HepG2 (cell line): ENCODE measurements around the gene CCDC30. TPM values are rescaled to one million over a fixed set of nuclear protein-coding genes. Genes with fewer than 3 reads are reported as not detected.

Experiments
- ATAC-seq: fragments of 200-7000 bp; cut with Tn5 transposase; 3 replicates; pipeline ENCODE4 v1.9.1; 2020; ENCODE audit warnings: mild to moderate bottlenecking, moderate library complexity
- BruUV-seq: library from RNA; stranded (reverse); fragments of 400-500 nt; replicated peaks from 2 replicates; lab custom pipeline; 2021; lab: Mats Ljungman, UMichigan
- CTCF ChIA-PET: fragments of 300-600 bp; formaldehyde crosslinking; extraction: SDS; loops from one replicate; lab custom pipeline; 2021; ENCODE audit warnings: low total read pairs, inconsistent platforms, low intra/inter-chr PET ratio; lab: Yijun Ruan, JAX
- POLR2A ChIA-PET: fragments of 350-600 bp; sonication (Branson Sonifier 250); formaldehyde crosslinking; loops from one replicate; lab custom pipeline; 2020; ENCODE audit warnings: antibody characterized with exemption, inconsistent platforms; lab: Yijun Ruan, JAX
- DNase-seq: peaks from one replicate; pipeline ENCODE4 v3.0.0-alpha.2; 2015; ENCODE audit warnings: low spot score
- FAIRE-seq: peaks from 3 replicates; lab custom pipeline; 2011; peaks lifted over from hg19 to GRCh38; lab: Jason Lieb, UNC
- H2AFZ ChIP-seq: one replicate; pipeline ENCODE4 v1.6.1; 2011; ENCODE audit warnings: low read length, inconsistent platforms
- H3K27ac ChIP-seq: fragments of 300-600 bp; 3 replicates; pipeline ENCODE4 v1.8.0; 2011; ENCODE audit warnings: mixed run types, mild to moderate bottlenecking, mixed read lengths, low read length, inconsistent platforms; ENCODE audit not compliant: insufficient read depth; ENCODE audit errors: extremely low read length
- H3K27me3 ChIP-seq, 2 experiments: fragments of 200-600 bp in 1 of 2; 2 replicates in 1 of 2; 3 replicates in 1 of 2; pipeline versions ENCODE4 v1.6.0 to v1.8.0; 2011; ENCODE audit warnings: low read length in 2 of 2, mild to moderate bottlenecking in 2 of 2, moderate library complexity in 2 of 2, inconsistent platforms in 1 of 2; ENCODE audit not compliant: insufficient read depth in 2 of 2, control insufficient read depth in 1 of 2
- H3K36me3 ChIP-seq, 2 experiments: fragments of 200-600 bp in 1 of 2; replicated peaks in 1 of 2; 2 replicates in 1 of 2; 3 replicates in 1 of 2; pipeline versions ENCODE4 v1.5.1 to v1.8.0; 2011; ENCODE audit warnings: low read length in 2 of 2, inconsistent platforms in 1 of 2; ENCODE audit not compliant: insufficient read depth in 2 of 2, control insufficient read depth in 1 of 2
- H3K4me1 ChIP-seq: 2 replicates; pipeline ENCODE4 v1.5.1; 2012; ENCODE audit warnings: low read length, inconsistent platforms; ENCODE audit not compliant: insufficient read depth
- H3K4me2 ChIP-seq: 2 replicates; pipeline ENCODE4 v1.6.0; 2011; ENCODE audit warnings: low read depth, low read length, inconsistent platforms
- H3K4me3 ChIP-seq, 3 experiments: fragments of 200-600 bp in 1 of 3; sonication (generic), shearing (Covaris generic) in 1 of 3; replicated peaks in 1 of 3; 2 replicates each; pipeline ENCODE4 v1.5.1; 2011 to 2016; ENCODE audit warnings: low read length in 3 of 3, inconsistent platforms in 2 of 3, low read depth in 2 of 3, mild to moderate bottlenecking in 2 of 3, control low read depth in 1 of 3, mixed read lengths in 1 of 3; ENCODE audit not compliant: insufficient read depth in 1 of 3
- H3K79me2 ChIP-seq: one replicate; pipeline ENCODE4 v1.6.1; 2011; ENCODE audit warnings: low read length, inconsistent platforms; ENCODE audit not compliant: insufficient read depth
- H3K9ac ChIP-seq: 2 replicates; pipeline ENCODE4 v1.6.0; 2011; ENCODE audit warnings: mild to moderate bottlenecking, low read depth, low read length, inconsistent platforms; ENCODE audit not compliant: insufficient read depth
- H3K9me3 ChIP-seq: 2 replicates; pipeline ENCODE4 v1.5.1; 2012; ENCODE audit warnings: mild to moderate bottlenecking, low read length
- H4K20me1 ChIP-seq: 2 replicates; pipeline ENCODE4 v1.6.0; 2011; ENCODE audit warnings: inconsistent platforms, mild to moderate bottlenecking, low read length, moderate library complexity; ENCODE audit not compliant: insufficient read depth
- DMTF1 ChIP-seq: sonication (generic); formaldehyde crosslinking; IDR thresholded peaks from 2 replicates; pipeline ENCODE4 v1.4.0; 2020; ENCODE audit warnings: mild to moderate bottlenecking, missing genetic modification reagents
- FOSL2 ChIP-seq: sonication (generic); formaldehyde crosslinking; IDR thresholded peaks from 2 replicates; pipeline ENCODE4 v1.4.0; 2020; ENCODE audit warnings: missing genetic modification reagents
- HOXA5 ChIP-seq: sonication (generic); formaldehyde crosslinking; IDR thresholded peaks from 2 replicates; pipeline ENCODE4 v1.4.0; 2020; ENCODE audit warnings: missing genetic modification reagents
- ISX ChIP-seq: sonication (generic); formaldehyde crosslinking; conservative IDR thresholded peaks from 2 replicates; pipeline ENCODE4 v1.5.0; 2020; ENCODE audit warnings: missing genetic modification reagents
- ZNF20 ChIP-seq: sonication (generic); formaldehyde crosslinking; IDR thresholded peaks from 2 replicates; pipeline ENCODE4 v1.4.0; 2020; ENCODE audit warnings: mild to moderate bottlenecking, moderate library complexity, missing genetic modification reagents
- ZNF383 ChIP-seq: sonication (generic); formaldehyde crosslinking; IDR thresholded peaks from 2 replicates; pipeline ENCODE4 v1.4.0; 2020; ENCODE audit warnings: missing genetic modification reagents, mild to moderate bottlenecking, borderline replicate concordance
- ZNF432 ChIP-seq: sonication (generic); formaldehyde crosslinking; IDR thresholded peaks from 2 replicates; pipeline ENCODE4 v1.5.0; 2020; ENCODE audit warnings: missing genetic modification reagents, mild to moderate bottlenecking, borderline replicate concordance
- ZNF790 ChIP-seq: sonication (generic); formaldehyde crosslinking; IDR thresholded peaks from 2 replicates; pipeline ENCODE4 v1.8.0; 2022; ENCODE audit warnings: missing genetic modification reagents, mild to moderate bottlenecking, borderline replicate concordance
- WGBS: methylation state at CpG from one replicate; pipeline ENCODE4 v1.1.6; 2017; ENCODE audit warnings: low lambda C conversion rate; 5-methylcytosine and 5-hydroxymethylcytosine counted together
- in situ Hi-C: cut with HindIII; loops from 2 replicates; pipeline ENCODE4 v1.10.0; 2017; ENCODE audit warnings: low pct_unique_long_range_greater_than_20kb; ENCODE audit not compliant: extremely low pct_ligation_motif_present
- intact Hi-C: fragments of 100-400 bp; cut with micrococcal nuclease; formaldehyde crosslinking; loops from one replicate; pipeline ENCODE4 v1.10.0; 2022; ENCODE audit not compliant: unreplicated experiment
- polyA plus RNA-seq, 8 experiments: library from polyadenylated mRNA; depleted of rRNA in 3 of 8; stranded (reverse) in 7 of 8; unstranded in 1 of 8; fragments of >200 nt; fragmentation: Illumina TruSeq in 4 of 8; extraction: Trizol in 4 of 8; gene quantifications; 2 replicates each; pipeline versions ENCODE4 v1.2.1 to v1.2.3, GENCODE V29; 2011 to 2016; ENCODE audit warnings: low read depth in 4 of 8, missing spikeins in 1 of 8, mixed read lengths in 1 of 8; ENCODE audit not compliant: insufficient read depth in 1 of 8
- total RNA-seq, 5 experiments: library from RNA; depleted of rRNA; stranded (reverse); fragments of >200 nt; fragmentation: Illumina TruSeq; extraction: Trizol; gene quantifications; 2 replicates each; pipeline ENCODE4 v1.2.3, GENCODE V29; 2016; ENCODE audit warnings: low read depth in 1 of 5

The CCDC30 gene
- total and polyA plus RNA-seq, 2 of the 13 experiments (the other 11 are each of a cell fraction or from before 2014, with no cell fraction given), result 0.25 to 0.77 TPM

GRCh38 chr1:42679364-42679983, 216.4 kb downstream of the CCDC30 start:
- Histone ChIP-seq H3K36me3 (peaks cover 3 to 12% of the 10 kb centered on the region in 2 experiments), H3K79me2 (peaks cover 36% of the 10 kb centered on the region), H4K20me1 (peaks cover 14% of the 10 kb centered on the region), H2AFZ (no peak overlapping the region), H3K9me3 (no peaks in the 10 kb centered on the region), H3K9ac (no peak overlapping the region), H3K4me2 (0 out of 2 replicates have a peak overlapping the region, but pooled peaks have one; percentile 92), H3K27me3 (no peaks in the 10 kb centered on the region; a peak in 1 of 5 replicates), H3K4me1 (peaks cover 22% of the 10 kb centered on the region), H3K4me3 (no peak overlapping the region), H3K27ac (no peak overlapping the region)
- FAIRE-seq (no peak), ATAC-seq (no peak), DNase-seq (no peak)
- intact Hi-C loops, result no loop called here
- no peak for TF ChIP-seq ISX
- TF ChIP-seq FOSL2, result no peak
- TF ChIP-seq DMTF1 (CRISPR knock-in tag), result no peak
- TF ChIP-seq ZNF432 (CRISPR knock-in tag), result no peak
- no peak for TF ChIP-seq ZNF790 (CRISPR knock-in tag)
- no peak for TF ChIP-seq HOXA5 (CRISPR knock-in tag)
- TF ChIP-seq ZNF383 (CRISPR knock-in tag), result no peak
- no peak for TF ChIP-seq ZNF20
- WGBS, result 92% methylated on average over 10 of the region's 10 CpGs
- in situ Hi-C loops, result no loop called here
- ChIA-PET CTCF (no interaction called here), POLR2A (interaction anchor here (1.3 to 5.3 kb wide), 2 partner anchors 21 to 87 kb away, joined by 3 to 51 read pairs; partner anchors contain the start of genes C1orf50, P3H1 and PPIH)
- BruUV-seq, result no TSS peak
